ENCODE data around the gene CCNJL.

Gene CCNJL

GRCh38 chr5:160286947-160287346 is 25.4 kb downstream of the CCNJL start:
- no peak overlapping the region for H3K4me3 ChIP-seq (ENCODE audit: low read depth, low read length)
- no peak for TF ChIP-seq CTCF (IDR thresholded peaks at IDR 0.05; ENCODE audit: low read depth, low read length, missing control alignments)

GRCh38 chr5:160285316-160285715 is 27.0 kb downstream of the CCNJL start:
- TF ChIP-seq CTCF (IDR thresholded peaks at IDR 0.05; ENCODE audit: low read depth, low read length, missing control alignments): no peak
- no peak overlapping the region for H3K4me3 ChIP-seq (ENCODE audit: low read depth, low read length)
- no peak for DNase-seq (ENCODE audit: low read depth)

More at GRCh38 chr5:160286947-160287346, 25.4 kb downstream of the CCNJL start:
- no peak for DNase-seq (ENCODE audit: low read depth)

GRCh38 chr5:160284291-160284873 is 28.0 kb downstream of the CCNJL start:
- no peak overlapping the region for H3K4me3 ChIP-seq (ENCODE audit: low read depth, low read length)
- DNase-seq (ENCODE audit: low read depth): no peak
- TF ChIP-seq CTCF (IDR thresholded peaks at IDR 0.05; ENCODE audit: low read depth, low read length, missing control alignments): no peak

GRCh38 chr5:160281275-160281674 is 31.1 kb downstream of the CCNJL start:
- H3K4me3 ChIP-seq (ENCODE audit: low read depth, low read length): no peak overlapping the region
- TF ChIP-seq CTCF (IDR thresholded peaks at IDR 0.05; ENCODE audit: low read depth, low read length, missing control alignments): no peak
- no peak for DNase-seq (ENCODE audit: low read depth)

- no peak for TF ChIP-seq CTCF (IDR thresholded peaks at IDR 0.05; ENCODE audit: low read depth, low read length, missing control alignments)
- no peak for DNase-seq (ENCODE audit: low read depth)
- H3K4me3 ChIP-seq (ENCODE audit: low read depth, low read length): no peak overlapping the region
Measured at GRCh38 chr5:160280384-160281095, 31.8 kb downstream of the CCNJL start.

GRCh38 chr5:160278343-160278742 is 34.0 kb downstream of the CCNJL start:
- no peak for TF ChIP-seq CTCF (IDR thresholded peaks at IDR 0.05; ENCODE audit: low read depth, low read length, missing control alignments)
- no peak for DNase-seq (ENCODE audit: low read depth)
- no peak overlapping the region for H3K4me3 ChIP-seq (ENCODE audit: low read depth, low read length)

- no peak overlapping the region for H3K4me3 ChIP-seq (ENCODE audit: low read depth, low read length)
- no peak for DNase-seq (ENCODE audit: low read depth)
- no peak for TF ChIP-seq CTCF (IDR thresholded peaks at IDR 0.05; ENCODE audit: low read depth, low read length, missing control alignments)
Measured at GRCh38 chr5:160274483-160274931, 37.9 kb downstream of the CCNJL start.
